WTC11 (cell line): ENCODE measurements around the gene ADARB2.

ENCODE experiments used
- CTCF ChIP-seq: fragments of 200-600 bp; IDR thresholded peaks from 2 replicates; pipeline ENCODE4 v1.8.0; 2022; ENCODE audit warnings: antibody characterized with exemption
- ESRRA ChIP-seq: sonication (generic); formaldehyde crosslinking; IDR thresholded peaks from 2 replicates; pipeline ENCODE4 v1.8.1; 2022; ENCODE audit warnings: mild to moderate bottlenecking, missing genetic modification reagents, borderline replicate concordance
- FOXP1 ChIP-seq: sonication (generic); formaldehyde crosslinking; IDR thresholded peaks from 2 replicates; pipeline ENCODE4 v1.8.0; 2022; ENCODE audit warnings: missing genetic modification reagents, mild to moderate bottlenecking, moderate library complexity, borderline replicate concordance
- MXD4 ChIP-seq: fragments of 250-450 bp; sonication (Bioruptor Pico); IDR thresholded peaks from 2 replicates; pipeline ENCODE4 v1.8.0; 2021; ENCODE audit warnings: mild to moderate bottlenecking, moderate library complexity, borderline replicate concordance
- MYBL2 ChIP-seq: sonication (generic); formaldehyde crosslinking; IDR thresholded peaks from 2 replicates; pipeline ENCODE4 v1.8.1; 2023; ENCODE audit warnings: mild to moderate bottlenecking, moderate library complexity, missing genetic modification reagents
- USF2 ChIP-seq: sonication (generic); formaldehyde crosslinking; IDR thresholded peaks from 2 replicates; pipeline ENCODE4 v1.8.1; 2023; ENCODE audit warnings: mild to moderate bottlenecking, missing genetic modification reagents, moderate library complexity
- ZNF263 ChIP-seq: sonication (generic); formaldehyde crosslinking; IDR thresholded peaks from 2 replicates; pipeline ENCODE4 v1.8.1; 2022; ENCODE audit warnings: low read depth, mild to moderate bottlenecking, moderate library complexity, missing genetic modification reagents
- ZNF317 ChIP-seq: sonication (generic); formaldehyde crosslinking; IDR thresholded peaks from 2 replicates; pipeline ENCODE4 v1.8.1; 2023; ENCODE audit warnings: low read depth, mild to moderate bottlenecking, moderate library complexity, missing genetic modification reagents, borderline replicate concordance
- TF ChIP-seq, protein P1 (sequence below): sonication (generic); formaldehyde crosslinking; IDR thresholded peaks from 2 replicates; pipeline ENCODE4 v1.8.0; 2022; ENCODE audit warnings: missing genetic modification reagents
- TF ChIP-seq, protein P2 (sequence below): sonication (generic); formaldehyde crosslinking; IDR thresholded peaks from 2 replicates; pipeline ENCODE4 v1.8.1; 2022; ENCODE audit warnings: mild to moderate bottlenecking, moderate library complexity, missing genetic modification reagents
- TF ChIP-seq, protein P3 (sequence below): sonication (generic); formaldehyde crosslinking; IDR thresholded peaks from 2 replicates; pipeline ENCODE4 v1.8.1; 2023; ENCODE audit warnings: mild to moderate bottlenecking, missing genetic modification reagents, moderate library complexity
- TF ChIP-seq, protein P4 (sequence below): fragments of 250-450 bp; sonication (Bioruptor Pico); IDR thresholded peaks from 2 replicates; pipeline ENCODE4 v1.8.0; 2021; ENCODE audit warnings: mild to moderate bottlenecking
- TF ChIP-seq, protein P5 (sequence below): sonication (generic); formaldehyde crosslinking; IDR thresholded peaks from 2 replicates; pipeline ENCODE4 v1.8.1; 2023; ENCODE audit warnings: mild to moderate bottlenecking, moderate library complexity, missing genetic modification reagents
- TF ChIP-seq, protein P6 (sequence below): sonication (generic); formaldehyde crosslinking; IDR thresholded peaks from 2 replicates; pipeline ENCODE4 v1.8.0; 2022; ENCODE audit warnings: mild to moderate bottlenecking, missing genetic modification reagents

- TF ChIP-seq, protein P1, sequence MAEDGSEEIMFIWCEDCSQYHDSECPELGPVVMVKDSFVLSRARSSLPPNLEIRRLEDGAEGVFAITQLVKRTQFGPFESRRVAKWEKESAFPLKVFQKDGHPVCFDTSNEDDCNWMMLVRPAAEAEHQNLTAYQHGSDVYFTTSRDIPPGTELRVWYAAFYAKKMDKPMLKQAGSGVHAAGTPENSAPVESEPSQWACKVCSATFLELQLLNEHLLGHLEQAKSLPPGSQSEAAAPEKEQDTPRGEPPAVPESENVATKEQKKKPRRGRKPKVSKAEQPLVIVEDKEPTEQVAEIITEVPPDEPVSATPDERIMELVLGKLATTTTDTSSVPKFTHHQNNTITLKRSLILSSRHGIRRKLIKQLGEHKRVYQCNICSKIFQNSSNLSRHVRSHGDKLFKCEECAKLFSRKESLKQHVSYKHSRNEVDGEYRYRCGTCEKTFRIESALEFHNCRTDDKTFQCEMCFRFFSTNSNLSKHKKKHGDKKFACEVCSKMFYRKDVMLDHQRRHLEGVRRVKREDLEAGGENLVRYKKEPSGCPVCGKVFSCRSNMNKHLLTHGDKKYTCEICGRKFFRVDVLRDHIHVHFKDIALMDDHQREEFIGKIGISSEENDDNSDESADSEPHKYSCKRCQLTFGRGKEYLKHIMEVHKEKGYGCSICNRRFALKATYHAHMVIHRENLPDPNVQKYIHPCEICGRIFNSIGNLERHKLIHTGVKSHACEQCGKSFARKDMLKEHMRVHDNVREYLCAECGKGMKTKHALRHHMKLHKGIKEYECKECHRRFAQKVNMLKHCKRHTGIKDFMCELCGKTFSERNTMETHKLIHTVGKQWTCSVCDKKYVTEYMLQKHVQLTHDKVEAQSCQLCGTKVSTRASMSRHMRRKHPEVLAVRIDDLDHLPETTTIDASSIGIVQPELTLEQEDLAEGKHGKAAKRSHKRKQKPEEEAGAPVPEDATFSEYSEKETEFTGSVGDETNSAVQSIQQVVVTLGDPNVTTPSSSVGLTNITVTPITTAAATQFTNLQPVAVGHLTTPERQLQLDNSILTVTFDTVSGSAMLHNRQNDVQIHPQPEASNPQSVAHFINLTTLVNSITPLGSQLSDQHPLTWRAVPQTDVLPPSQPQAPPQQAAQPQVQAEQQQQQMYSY = no peak
- TF ChIP-seq USF2 (CRISPR knock-in tag) (no peak), MXD4 (CRISPR knock-in tag) (no peak), ZNF317 (CRISPR knock-in tag) (no peak), ESRRA (no peak), CTCF (no peak), MYBL2 (CRISPR knock-in tag) (no peak), ZNF263 (CRISPR knock-in tag) (no peak), FOXP1 (CRISPR knock-in tag) (no peak)
- TF ChIP-seq, protein P2, sequence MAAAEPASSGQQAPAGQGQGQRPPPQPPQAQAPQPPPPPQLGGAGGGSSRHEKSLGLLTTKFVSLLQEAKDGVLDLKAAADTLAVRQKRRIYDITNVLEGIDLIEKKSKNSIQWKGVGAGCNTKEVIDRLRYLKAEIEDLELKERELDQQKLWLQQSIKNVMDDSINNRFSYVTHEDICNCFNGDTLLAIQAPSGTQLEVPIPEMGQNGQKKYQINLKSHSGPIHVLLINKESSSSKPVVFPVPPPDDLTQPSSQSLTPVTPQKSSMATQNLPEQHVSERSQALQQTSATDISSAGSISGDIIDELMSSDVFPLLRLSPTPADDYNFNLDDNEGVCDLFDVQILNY (CRISPR knock-in tag) = no peak
- TF ChIP-seq, protein P3, sequence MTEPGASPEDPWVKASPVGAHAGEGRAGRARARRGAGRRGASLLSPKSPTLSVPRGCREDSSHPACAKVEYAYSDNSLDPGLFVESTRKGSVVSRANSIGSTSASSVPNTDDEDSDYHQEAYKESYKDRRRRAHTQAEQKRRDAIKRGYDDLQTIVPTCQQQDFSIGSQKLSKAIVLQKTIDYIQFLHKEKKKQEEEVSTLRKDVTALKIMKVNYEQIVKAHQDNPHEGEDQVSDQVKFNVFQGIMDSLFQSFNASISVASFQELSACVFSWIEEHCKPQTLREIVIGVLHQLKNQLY (CRISPR knock-in tag) = no peak
- TF ChIP-seq, protein P4, sequence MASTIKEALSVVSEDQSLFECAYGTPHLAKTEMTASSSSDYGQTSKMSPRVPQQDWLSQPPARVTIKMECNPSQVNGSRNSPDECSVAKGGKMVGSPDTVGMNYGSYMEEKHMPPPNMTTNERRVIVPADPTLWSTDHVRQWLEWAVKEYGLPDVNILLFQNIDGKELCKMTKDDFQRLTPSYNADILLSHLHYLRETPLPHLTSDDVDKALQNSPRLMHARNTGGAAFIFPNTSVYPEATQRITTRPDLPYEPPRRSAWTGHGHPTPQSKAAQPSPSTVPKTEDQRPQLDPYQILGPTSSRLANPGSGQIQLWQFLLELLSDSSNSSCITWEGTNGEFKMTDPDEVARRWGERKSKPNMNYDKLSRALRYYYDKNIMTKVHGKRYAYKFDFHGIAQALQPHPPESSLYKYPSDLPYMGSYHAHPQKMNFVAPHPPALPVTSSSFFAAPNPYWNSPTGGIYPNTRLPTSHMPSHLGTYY = no peak
- TF ChIP-seq, protein P5, sequence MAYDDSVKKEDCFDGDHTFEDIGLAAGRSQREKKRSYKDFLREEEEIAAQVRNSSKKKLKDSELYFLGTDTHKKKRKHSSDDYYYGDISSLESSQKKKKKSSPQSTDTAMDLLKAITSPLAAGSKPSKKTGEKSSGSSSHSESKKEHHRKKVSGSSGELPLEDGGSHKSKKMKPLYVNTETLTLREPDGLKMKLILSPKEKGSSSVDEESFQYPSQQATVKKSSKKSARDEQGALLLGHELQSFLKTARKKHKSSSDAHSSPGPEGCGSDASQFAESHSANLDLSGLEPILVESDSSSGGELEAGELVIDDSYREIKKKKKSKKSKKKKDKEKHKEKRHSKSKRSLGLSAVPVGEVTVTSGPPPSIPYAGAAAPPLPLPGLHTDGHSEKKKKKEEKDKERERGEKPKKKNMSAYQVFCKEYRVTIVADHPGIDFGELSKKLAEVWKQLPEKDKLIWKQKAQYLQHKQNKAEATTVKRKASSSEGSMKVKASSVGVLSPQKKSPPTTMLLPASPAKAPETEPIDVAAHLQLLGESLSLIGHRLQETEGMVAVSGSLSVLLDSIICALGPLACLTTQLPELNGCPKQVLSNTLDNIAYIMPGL (CRISPR knock-in tag) = no peak
- TF ChIP-seq, protein P6, sequence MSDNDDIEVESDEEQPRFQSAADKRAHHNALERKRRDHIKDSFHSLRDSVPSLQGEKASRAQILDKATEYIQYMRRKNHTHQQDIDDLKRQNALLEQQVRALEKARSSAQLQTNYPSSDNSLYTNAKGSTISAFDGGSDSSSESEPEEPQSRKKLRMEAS (CRISPR knock-in tag) = no peak
These were observed 142.7 kb downstream of the ADARB2 start for GRCh38 chr10:1594372-1595241.
